ENCODE data around the gene TACC2. TPM values are rescaled to one million over a fixed set of nuclear protein-coding genes. Genes with fewer than 3 reads are reported as not detected.
A peak's percentile ranks its signal among the peaks of the same experiment; 100 is the strongest.

Gene TACC2
- total RNA-seq, 1 donor from 2014 or later, result 22.0 TPM

GRCh38 chr10:122162671-122163173 lies 173.8 kb downstream of the TACC2 start:
- Histone ChIP-seq H3K79me2 (ENCODE audit: insufficient read depth, low read length) (peaks cover 28% of the 10 kb centered on the region), H3K27me3 (ENCODE audit: insufficient read depth, low read length) (no peaks in the 10 kb centered on the region), H3K27ac (ENCODE audit: low read depth, low read length) (no peak overlapping the region), H4K20me1 (ENCODE audit: insufficient read depth, low read length) (peaks cover 58% of the 10 kb centered on the region), H3K4me2 (ENCODE audit: low read length) (peak overlapping the region; percentile 94), H3K4me1 (ENCODE audit: insufficient read depth, low read length) (peaks cover 18% of the 10 kb centered on the region), H3K9ac (ENCODE audit: low read length) (peak overlapping the region; percentile 77), H3K36me3 (ENCODE audit: insufficient read depth, low read length) (no peaks in the 10 kb centered on the region), H3K9me3 (ENCODE audit: insufficient read depth, low read depth, low read length) (no peaks in the 10 kb centered on the region), H2AFZ (ENCODE audit: low read depth, low read length) (peak overlapping the region; percentile 84), H3K4me3 (ENCODE audit: insufficient read depth, low read depth, low read length) (peak overlapping the region; percentile 62)
- FAIRE-seq, result no peak
- no peak for TF ChIP-seq EZH2 (IDR thresholded peaks at IDR 0.05; ENCODE audit: insufficient read depth, low read length)
- TF ChIP-seq CTCF (IDR thresholded peaks at IDR 0.05; ENCODE audit: insufficient read depth, low read depth, low read length), result no peak
- H3K27ac Mint-ChIP-seq (ENCODE audit: unreplicated experiment), result no peak overlapping the region
- H3K27me3 Mint-ChIP-seq (ENCODE audit: low read depth, unreplicated experiment), result peaks cover 6% of the 10 kb centered on the region
- DNase-seq (ENCODE audit: low read depth), result no peak
- H3K4me3 Mint-ChIP-seq (ENCODE audit: unreplicated experiment), result peak overlapping the region; percentile 82
- peaks cover 7% of the 10 kb centered on the region for H3K4me1 Mint-ChIP-seq (ENCODE audit: low read depth, unreplicated experiment)
- H3K9me3 Mint-ChIP-seq (ENCODE audit: unreplicated experiment), result no peaks in the 10 kb centered on the region
- H3K36me3 Mint-ChIP-seq (ENCODE audit: low read depth, unreplicated experiment), result peaks cover 9% of the 10 kb centered on the region

- no peaks in the 10 kb centered on the region for H3K9me3 ChIP-seq (ENCODE audit: insufficient read depth, low read depth, low read length)
- peak overlapping the region; percentile 77 for H3K9ac ChIP-seq (ENCODE audit: low read length)
- H3K27ac ChIP-seq (ENCODE audit: low read depth, low read length), result no peak overlapping the region
- H3K4me3 ChIP-seq (ENCODE audit: insufficient read depth, low read depth, low read length), result peak overlapping the region; percentile 62
- peaks cover 28% of the 10 kb centered on the region for H3K79me2 ChIP-seq (ENCODE audit: insufficient read depth, low read length)
- peaks cover 9% of the 10 kb centered on the region for H3K36me3 Mint-ChIP-seq (ENCODE audit: low read depth, unreplicated experiment)
- peaks cover 59% of the 10 kb centered on the region for H4K20me1 ChIP-seq (ENCODE audit: insufficient read depth, low read length)
- FAIRE-seq (no peak), DNase-seq (ENCODE audit: low read depth) (no peak)
- peak overlapping the region; percentile 84 for H3K4me3 Mint-ChIP-seq (ENCODE audit: unreplicated experiment)
- H2AFZ ChIP-seq (ENCODE audit: low read depth, low read length), result peak overlapping the region; percentile 84
- H3K27ac Mint-ChIP-seq (ENCODE audit: unreplicated experiment), result no peak overlapping the region
- H3K4me2 ChIP-seq (ENCODE audit: low read length), result peak overlapping the region; percentile 94
- H3K27me3 Mint-ChIP-seq (ENCODE audit: low read depth, unreplicated experiment), result peaks cover 6% of the 10 kb centered on the region
- TF ChIP-seq EZH2 (IDR thresholded peaks at IDR 0.05; ENCODE audit: insufficient read depth, low read length), result peak; percentile 1
- TF ChIP-seq CTCF (IDR thresholded peaks at IDR 0.05; ENCODE audit: insufficient read depth, low read depth, low read length), result no peak
- peaks cover 7% of the 10 kb centered on the region for H3K4me1 Mint-ChIP-seq (ENCODE audit: low read depth, unreplicated experiment)
- no peaks in the 10 kb centered on the region for H3K36me3 ChIP-seq (ENCODE audit: insufficient read depth, low read length)
- H3K9me3 Mint-ChIP-seq (ENCODE audit: unreplicated experiment), result no peaks in the 10 kb centered on the region
- no peaks in the 10 kb centered on the region for H3K27me3 ChIP-seq (ENCODE audit: insufficient read depth, low read length)
- peaks cover 18% of the 10 kb centered on the region for H3K4me1 ChIP-seq (ENCODE audit: insufficient read depth, low read length)
Observed at GRCh38 chr10:122163174-122164022, 174.4 kb downstream of the TACC2 start.

All from astrocyte (in vitro differentiated cells and primary cell).